Mesothelial cell of epicardium (in vitro differentiated cells): Measurements from ENCODE around the gene RNF26. TPM values are rescaled to one million over a fixed set of nuclear protein-coding genes. Genes with fewer than 3 reads are reported as not detected.

Source experiments
- DNase-seq, 2 experiments: peaks; one replicate each; pipeline ENCODE4 v3.0.0; 2021; ENCODE audit warnings: low spot score in 2 of 2; ENCODE audit not compliant: unreplicated experiment in 2 of 2
- H3K27ac Mint-ChIP-seq: 2 replicates; pipeline ENCODE4 v1.8.0; 2021; ENCODE audit warnings: mixed read lengths
- H3K27me3 Mint-ChIP-seq: 2 replicates; pipeline ENCODE4 v1.8.0; 2021; ENCODE audit warnings: low read depth, mixed read lengths
- H3K36me3 Mint-ChIP-seq: 2 replicates; pipeline ENCODE4 v1.8.0; 2021; ENCODE audit warnings: mixed read lengths
- H3K4me1 Mint-ChIP-seq: 2 replicates; pipeline ENCODE4 v1.8.0; 2021; ENCODE audit warnings: mixed read lengths
- H3K4me3 Mint-ChIP-seq: 2 replicates; pipeline ENCODE4 v1.8.0; 2021; ENCODE audit warnings: mild to moderate bottlenecking, moderate library complexity, mixed read lengths
- H3K9me3 Mint-ChIP-seq: 2 replicates; pipeline ENCODE4 v1.8.0; 2021; ENCODE audit warnings: mixed read lengths
- total RNA-seq: library from RNA; stranded (reverse); gene quantifications from 3 replicates; pipeline ENCODE4 v1.2.1, GENCODE V29; 2021
- TF ChIP-seq, protein P1 (sequence below): fragments of 200-600 bp; sonication (generic); IDR thresholded peaks from one replicate; pipeline ENCODE4 v1.5.0; 2021; ENCODE audit warnings: antibody characterized with exemption; ENCODE audit not compliant: unreplicated experiment

RNF26 gene
- total RNA-seq, 1 donor from 2014 or later = 36.2 TPM

DNA sequence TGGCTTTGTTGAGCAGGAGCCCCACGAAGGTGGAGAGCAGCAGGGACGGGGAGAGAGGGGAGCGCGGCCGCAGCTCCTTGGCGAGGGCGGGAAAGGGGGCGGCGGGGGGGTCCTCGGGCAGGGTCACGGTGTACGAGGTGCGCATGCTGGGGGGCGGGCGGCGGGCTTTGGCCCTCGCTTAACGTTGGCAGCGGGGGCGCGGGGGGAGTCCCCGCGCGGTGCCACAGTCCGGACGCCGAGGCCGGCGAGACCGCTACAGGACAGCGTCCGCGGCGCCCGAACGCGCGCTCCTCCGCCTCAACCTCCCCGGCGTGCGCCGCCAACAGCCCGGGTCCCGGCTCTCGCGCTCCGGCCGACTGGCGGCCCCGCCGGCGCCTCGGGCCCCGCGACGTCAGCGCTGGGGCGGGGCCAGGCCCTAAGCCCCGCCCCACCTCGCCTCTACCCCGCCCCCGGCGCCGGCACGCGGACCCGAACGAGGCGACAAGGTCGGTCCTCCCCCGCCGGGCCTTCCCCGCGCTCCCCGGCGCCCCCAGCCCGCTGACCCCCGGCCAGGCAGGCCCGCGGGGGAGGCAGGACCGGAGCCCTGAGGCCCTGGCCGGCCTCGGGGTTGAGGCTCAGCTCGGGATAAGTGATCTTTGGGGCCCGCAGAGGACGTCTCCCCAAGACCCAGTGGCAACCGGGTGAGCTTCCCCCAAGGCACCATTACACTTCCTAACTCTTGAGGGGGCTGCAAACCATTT is 29.7 kb downstream of the RNF26 start:
- DNase-seq = peak; percentile 69 to 77
- Mint-ChIP-seq H3K4me1 (peaks cover 72% of the 10 kb centered on the region), H3K4me3 (peak overlapping the region; percentile 70), H3K27me3 (no peaks in the 10 kb centered on the region), H3K27ac (no peak overlapping the region), H3K9me3 (no peaks in the 10 kb centered on the region), H3K36me3 (peaks cover 4% of the 10 kb centered on the region)
- TF ChIP-seq, protein P1, sequence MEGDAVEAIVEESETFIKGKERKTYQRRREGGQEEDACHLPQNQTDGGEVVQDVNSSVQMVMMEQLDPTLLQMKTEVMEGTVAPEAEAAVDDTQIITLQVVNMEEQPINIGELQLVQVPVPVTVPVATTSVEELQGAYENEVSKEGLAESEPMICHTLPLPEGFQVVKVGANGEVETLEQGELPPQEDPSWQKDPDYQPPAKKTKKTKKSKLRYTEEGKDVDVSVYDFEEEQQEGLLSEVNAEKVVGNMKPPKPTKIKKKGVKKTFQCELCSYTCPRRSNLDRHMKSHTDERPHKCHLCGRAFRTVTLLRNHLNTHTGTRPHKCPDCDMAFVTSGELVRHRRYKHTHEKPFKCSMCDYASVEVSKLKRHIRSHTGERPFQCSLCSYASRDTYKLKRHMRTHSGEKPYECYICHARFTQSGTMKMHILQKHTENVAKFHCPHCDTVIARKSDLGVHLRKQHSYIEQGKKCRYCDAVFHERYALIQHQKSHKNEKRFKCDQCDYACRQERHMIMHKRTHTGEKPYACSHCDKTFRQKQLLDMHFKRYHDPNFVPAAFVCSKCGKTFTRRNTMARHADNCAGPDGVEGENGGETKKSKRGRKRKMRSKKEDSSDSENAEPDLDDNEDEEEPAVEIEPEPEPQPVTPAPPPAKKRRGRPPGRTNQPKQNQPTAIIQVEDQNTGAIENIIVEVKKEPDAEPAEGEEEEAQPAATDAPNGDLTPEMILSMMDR = no peak

- no peak for DNase-seq
- TF ChIP-seq, protein P1 = no peak
- no peaks in the 10 kb centered on the region for H3K36me3 Mint-ChIP-seq
- no peaks in the 10 kb centered on the region for H3K27me3 Mint-ChIP-seq
- no peaks in the 10 kb centered on the region for H3K9me3 Mint-ChIP-seq
- H3K4me1 Mint-ChIP-seq = peaks cover 77% of the 10 kb centered on the region
- peak overlapping the region; percentile 70 for H3K4me3 Mint-ChIP-seq
- no peak overlapping the region for H3K27ac Mint-ChIP-seq
Observed at GRCh38 chr11:119365071-119365591, 30.8 kb downstream of the RNF26 start.

- H3K4me3 Mint-ChIP-seq = no peak overlapping the region
- no peaks in the 10 kb centered on the region for H3K36me3 Mint-ChIP-seq
- H3K27ac Mint-ChIP-seq = peak overlapping the region; percentile 29
- peaks cover 81% of the 10 kb centered on the region for H3K4me1 Mint-ChIP-seq
- no peak for DNase-seq
- H3K27me3 Mint-ChIP-seq = no peaks in the 10 kb centered on the region
- no peaks in the 10 kb centered on the region for H3K9me3 Mint-ChIP-seq
- TF ChIP-seq, protein P1 = no peak
Observed at GRCh38 chr11:119366690-119367620, 32.6 kb downstream of the RNF26 start.

DNA sequence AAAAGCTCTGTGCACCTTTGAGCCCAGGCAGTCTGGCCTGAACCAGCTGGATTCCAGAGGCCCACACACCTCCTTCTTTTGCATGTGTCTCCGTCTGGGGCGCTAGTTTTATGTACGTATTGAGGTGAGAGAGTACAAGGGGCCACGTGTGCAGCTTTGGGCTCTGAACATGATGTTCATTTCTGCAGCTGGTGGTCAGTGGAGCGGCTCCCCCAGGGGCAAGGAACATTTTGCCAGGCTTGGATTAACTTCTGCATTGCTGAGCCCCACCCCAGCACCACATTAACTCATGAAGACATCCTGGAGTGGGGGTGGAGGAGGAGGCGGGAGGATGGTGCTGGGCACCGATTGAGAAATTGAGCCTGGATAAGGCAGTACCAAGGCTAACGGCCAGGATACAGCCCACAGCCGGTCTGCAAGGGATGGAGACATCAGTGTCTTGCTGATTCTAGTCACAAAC is 33.4 kb downstream of the RNF26 start:
- H3K4me1 Mint-ChIP-seq = peaks cover 76% of the 10 kb centered on the region
- DNase-seq = no peak

More for the DNA sequence above, 33.4 kb downstream of the RNF26 start:
- no peaks in the 10 kb centered on the region for H3K36me3 Mint-ChIP-seq
- H3K4me3 Mint-ChIP-seq = no peak overlapping the region
- H3K9me3 Mint-ChIP-seq = no peaks in the 10 kb centered on the region
- TF ChIP-seq, protein P1 = no peak
- H3K27me3 Mint-ChIP-seq = no peaks in the 10 kb centered on the region
- peak overlapping the region; percentile 30 for H3K27ac Mint-ChIP-seq
